Measurements from ENCODE around the gene C16orf90. TPM values are rescaled to one million over a fixed set of nuclear protein-coding genes. Genes with fewer than 3 reads are reported as not detected.
A peak's percentile ranks its signal among the peaks of the same experiment; 100 is the strongest.

Gene C16orf90
- total RNA-seq, 4 donors from 2014 or later = not detected

- no peak for TF ChIP-seq POLR2A (IDR thresholded peaks at IDR 0.05)
- no peak for TF ChIP-seq POLR2AphosphoS5 (IDR thresholded peaks at IDR 0.05)
- TF ChIP-seq CTCF (IDR thresholded peaks at IDR 0.05) = no peak
- TF ChIP-seq EP300 (IDR thresholded peaks at IDR 0.05; ENCODE audit: low read depth) = no peak
- intact Hi-C loops (cut with DNase I; ENCODE audit: low total_unique reads) = no loop called here
These were observed 35.2 kb downstream of the C16orf90 start for GRCh38 chr16:3460121-3460520.

GRCh38 chr16:3459401-3460090 lies 35.7 kb downstream of the C16orf90 start:
- Histone ChIP-seq H3K27ac (peak overlapping the region; percentile 94 to 99 (median 96)), H3K36me3 (no peaks in the 10 kb centered on the region), H3K4me1 (peaks cover 38 to 78% (median 54%) of the 10 kb centered on the region in 4 donors), H3K27me3 (no peaks in the 10 kb centered on the region), H3K9me3 (no peaks in the 10 kb centered on the region), H3K4me3 (peak overlapping the region in 3 of 4 donors; percentile 81 to 95 (median 83))
- intact Hi-C loops (cut with DNase I; ENCODE audit: low total_unique reads) = loop anchor here (2.0 to 5.0 kb wide), 2 partner anchors 59 to 167 kb away; partner anchors contain the start of genes ZNF174 and ZSCAN32
- DNase-seq = no peak
- in situ Hi-C loops (cut with MboI; ENCODE audit: low pct_ligation_motif_present in 1 of 4, low pct_unique_long_range_greater_than_20kb in 1 of 4, low sequenced_read_pairs in 3 of 4) = no loop called here
- 40 to 45% methylated on average over 6 to 9 of the region's 9 CpGs for WGBS, 2 donors (ENCODE audit: low coverage in 1 of 2)
- TF ChIP-seq POLR2AphosphoS5 (IDR thresholded peaks at IDR 0.05) = no peak
- TF ChIP-seq POLR2A (IDR thresholded peaks at IDR 0.05) = no peak
- no peak for TF ChIP-seq CTCF (IDR thresholded peaks at IDR 0.05)
- TF ChIP-seq EP300 (IDR thresholded peaks at IDR 0.05; ENCODE audit: low read depth) = no peak

More at GRCh38 chr16:3460121-3460520, 35.2 kb downstream of the C16orf90 start:
- DNase-seq = no peak
- in situ Hi-C loops (cut with MboI; ENCODE audit: low pct_ligation_motif_present in 1 of 4, low pct_unique_long_range_greater_than_20kb in 1 of 4, low sequenced_read_pairs in 3 of 4) = no loop called here
- Histone ChIP-seq H3K4me3 (peak overlapping the region in 1 of 4 donors; percentile 95), H3K36me3 (no peaks in the 10 kb centered on the region), H3K9me3 (no peaks in the 10 kb centered on the region), H3K27me3 (no peaks in the 10 kb centered on the region), H3K27ac (peak overlapping the region; percentile 94 to 99 (median 96)), H3K4me1 (peaks cover 38 to 82% (median 55%) of the 10 kb centered on the region in 4 donors)
- 82 to 86% methylated on average over 7 of the region's 7 CpGs for WGBS, 2 donors (ENCODE audit: low coverage in 1 of 2)

DNA sequence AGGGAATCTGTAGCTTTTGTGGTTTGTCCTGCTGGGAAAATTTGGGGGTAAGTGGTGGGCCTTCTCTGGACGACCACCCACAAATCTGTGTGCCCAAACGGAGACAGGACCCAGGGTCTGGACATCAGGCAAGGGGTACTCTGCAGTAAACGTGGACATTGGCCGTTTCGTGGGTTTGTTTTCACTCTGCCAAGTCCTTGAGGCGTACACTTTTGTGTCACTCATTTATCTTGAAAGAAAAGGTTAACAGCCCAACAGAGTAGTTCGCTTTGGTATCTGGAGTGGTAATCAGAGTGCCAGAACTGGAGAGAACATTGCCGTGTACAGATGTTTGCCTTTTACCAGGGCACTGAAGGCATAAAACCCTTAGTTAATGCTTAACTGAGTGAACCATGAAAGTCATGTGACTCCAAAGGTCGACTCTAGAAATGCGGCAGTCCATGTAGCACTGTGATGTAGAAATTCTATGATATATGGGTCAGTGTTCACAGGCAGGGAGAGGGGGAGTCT lies 36.4 kb downstream of the C16orf90 start:
- peaks cover 33 to 72% (median 47%) of the 10 kb centered on the region in 4 donors for H3K4me1 ChIP-seq
- in situ Hi-C loops (cut with MboI; ENCODE audit: low pct_ligation_motif_present in 1 of 4, low pct_unique_long_range_greater_than_20kb in 1 of 4, low sequenced_read_pairs in 3 of 4) = no loop called here
- WGBS, 2 donors (ENCODE audit: low coverage in 1 of 2) = 4 to 16% methylated on average over 5 to 10 of the region's 10 CpGs

More for the DNA sequence above, 36.4 kb downstream of the C16orf90 start:
- intact Hi-C loops (cut with DNase I; ENCODE audit: low total_unique reads) = loop anchor here (2.0 to 5.0 kb wide), 2 partner anchors 58 to 167 kb away; partner anchors contain the start of genes ZNF174 and ZSCAN32
- DNase-seq = peak; percentile 68
- H3K4me3 ChIP-seq = peak overlapping the region; percentile 76 to 95 (median 82)
- H3K36me3 ChIP-seq = no peaks in the 10 kb centered on the region
- TF ChIP-seq CTCF (IDR thresholded peaks at IDR 0.05) (no peak), POLR2A (IDR thresholded peaks at IDR 0.05) (peak; percentile 90), EP300 (IDR thresholded peaks at IDR 0.05; ENCODE audit: low read depth) (no peak), POLR2AphosphoS5 (IDR thresholded peaks at IDR 0.05) (peak; percentile 74 to 97 (median 91))
- peak overlapping the region; percentile 94 to 99 (median 96) for H3K27ac ChIP-seq
- H3K27me3 ChIP-seq = no peaks in the 10 kb centered on the region
- H3K9me3 ChIP-seq = no peaks in the 10 kb centered on the region
